Activated naive CD4-positive, alpha-beta T cell treated with anti-CD3 and anti-CD28 coated beads, Interleukin-2, amount 50 U/mL, for 72 hours (primary cell): ENCODE results near the gene MYO3B. TPM values are rescaled to one million over a fixed set of nuclear protein-coding genes. Genes with fewer than 3 reads are reported as not detected.
"Not testable (repeated sequence)": the region's sequence is repeated elsewhere in the genome, so short reads cannot be mapped to it uniquely, and the experiment has no call there.

Experiments used
- ATAC-seq, 2 donors: fragments of 150-1000 bp; cut with Tn5 transposase; 2 replicates each; pipeline ENCODE4 v1.10.0; 2021; ENCODE audit warnings: mild to moderate bottlenecking in 2 of 2, moderate library complexity in 2 of 2
- DNase-seq, 2 donors: peaks; one replicate each; pipeline ENCODE4 v3.0.0; 2021 to 2022; ENCODE audit warnings: low spot score in 2 of 2
- H3K27ac Mint-ChIP-seq, 2 donors: one replicate each; pipeline ENCODE4 v1.8.0; 2022; ENCODE audit warnings: mild to moderate bottlenecking in 2 of 2, mixed read lengths in 2 of 2
- H3K36me3 Mint-ChIP-seq, 2 donors: one replicate each; pipeline ENCODE4 v1.8.0; 2022; ENCODE audit warnings: mixed read lengths in 2 of 2
- H3K9me3 Mint-ChIP-seq, 2 donors: one replicate each; pipeline ENCODE4 v1.8.0; 2022; ENCODE audit warnings: mixed read lengths in 2 of 2
- total RNA-seq, 2 donors: library from RNA; stranded (reverse); gene quantifications; one replicate each; pipeline ENCODE4 v1.2.3, GENCODE V29; 2022

MYO3B gene
- total RNA-seq, 2 donors from 2014 or later, result 0.18 to 0.27 TPM

GRCh38 chr2:170660409-170660808 lies 482.5 kb downstream of the MYO3B start:
- H3K36me3 Mint-ChIP-seq, result no peaks in the 10 kb centered on the region
- no peaks in the 10 kb centered on the region for H3K9me3 Mint-ChIP-seq
- ATAC-seq (no peak), DNase-seq (no peak)
- no peak overlapping the region for H3K27ac Mint-ChIP-seq

- ATAC-seq (no peak), DNase-seq (no peak)
- H3K27ac Mint-ChIP-seq, result no peak overlapping the region
- no peaks in the 10 kb centered on the region for H3K9me3 Mint-ChIP-seq
- no peaks in the 10 kb centered on the region for H3K36me3 Mint-ChIP-seq
Measured at GRCh38 chr2:170665743-170666142, 487.8 kb downstream of the MYO3B start.

- Mint-ChIP-seq H3K27ac (peak overlapping the region in 1 of 2 donors; percentile 6), H3K36me3 (no peaks in the 10 kb centered on the region), H3K9me3 (no peaks in the 10 kb centered on the region)
- ATAC-seq, result no peak
- no peak for DNase-seq
Measured at GRCh38 chr2:170669909-170670308, 492.0 kb downstream of the MYO3B start.

GRCh38 chr2:170670651-170671050 lies 492.7 kb downstream of the MYO3B start:
- no peaks in the 10 kb centered on the region for H3K36me3 Mint-ChIP-seq
- H3K27ac Mint-ChIP-seq, result no peak overlapping the region
- DNase-seq (no peak), ATAC-seq (no peak)
- no peaks in the 10 kb centered on the region for H3K9me3 Mint-ChIP-seq

- no peak for DNase-seq
- Mint-ChIP-seq H3K36me3 (no peaks in the 10 kb centered on the region), H3K27ac (no peak overlapping the region)
Measured at GRCh38 chr2:170671079-170671478, 493.1 kb downstream of the MYO3B start.

GRCh38 chr2:170674282-170674681 lies 496.3 kb downstream of the MYO3B start:
- H3K36me3 Mint-ChIP-seq, ATAC-seq, DNase-seq, H3K27ac Mint-ChIP-seq, H3K9me3 Mint-ChIP-seq: not testable (repeated sequence)

More at GRCh38 chr2:170671079-170671478, 493.1 kb downstream of the MYO3B start:
- H3K9me3 Mint-ChIP-seq, result no peaks in the 10 kb centered on the region
- no peak for ATAC-seq

- no peak overlapping the region for H3K27ac Mint-ChIP-seq
- no peaks in the 10 kb centered on the region for H3K9me3 Mint-ChIP-seq
- no peak for ATAC-seq
- no peaks in the 10 kb centered on the region for H3K36me3 Mint-ChIP-seq
- DNase-seq, result no peak
Measured at GRCh38 chr2:170675701-170676100, 497.8 kb downstream of the MYO3B start.

- H3K9me3 Mint-ChIP-seq, result no peaks in the 10 kb centered on the region
Measured at GRCh38 chr2:170679607-170680079, 501.7 kb downstream of the MYO3B start.

GRCh38 chr2:170680172-170680941 lies 502.4 kb downstream of the MYO3B start:
- no peaks in the 10 kb centered on the region for H3K9me3 Mint-ChIP-seq
- no peaks in the 10 kb centered on the region for H3K36me3 Mint-ChIP-seq
- ATAC-seq (no peak), DNase-seq (no peak)
- no peak overlapping the region for H3K27ac Mint-ChIP-seq

More at GRCh38 chr2:170679607-170680079, 501.7 kb downstream of the MYO3B start:
- no peak overlapping the region for H3K27ac Mint-ChIP-seq
- ATAC-seq, result no peak
- no peak for DNase-seq
- no peaks in the 10 kb centered on the region for H3K36me3 Mint-ChIP-seq

- no peak for DNase-seq
- Mint-ChIP-seq H3K36me3 (no peaks in the 10 kb centered on the region), H3K27ac (no peak overlapping the region), H3K9me3 (no peaks in the 10 kb centered on the region)
- ATAC-seq, result no peak
Measured at GRCh38 chr2:170681311-170681710, 503.4 kb downstream of the MYO3B start.

- DNase-seq, result no peak
- Mint-ChIP-seq H3K27ac (no peak overlapping the region), H3K36me3 (no peaks in the 10 kb centered on the region), H3K9me3 (no peaks in the 10 kb centered on the region)
- no peak for ATAC-seq
Measured at GRCh38 chr2:170685591-170685990, 507.6 kb downstream of the MYO3B start.

- ATAC-seq (no peak), DNase-seq (no peak)
- Mint-ChIP-seq H3K9me3 (no peaks in the 10 kb centered on the region), H3K36me3 (no peaks in the 10 kb centered on the region), H3K27ac (no peak overlapping the region)
Measured at GRCh38 chr2:170689481-170689880, 511.5 kb downstream of the MYO3B start.

GRCh38 chr2:170690640-170691039 lies 512.7 kb downstream of the MYO3B start:
- H3K36me3 Mint-ChIP-seq, result no peaks in the 10 kb centered on the region
- no peaks in the 10 kb centered on the region for H3K9me3 Mint-ChIP-seq
- DNase-seq (no peak), ATAC-seq (no peak)
- no peak overlapping the region for H3K27ac Mint-ChIP-seq

- ATAC-seq, result no peak
- DNase-seq, result no peak
- H3K27ac Mint-ChIP-seq, result no peak overlapping the region
- no peaks in the 10 kb centered on the region for H3K36me3 Mint-ChIP-seq
- no peaks in the 10 kb centered on the region for H3K9me3 Mint-ChIP-seq
Measured at GRCh38 chr2:170694316-170694715, 516.4 kb downstream of the MYO3B start.

- DNase-seq, result no peak
- Mint-ChIP-seq H3K9me3 (no peaks in the 10 kb centered on the region), H3K27ac (no peak overlapping the region), H3K36me3 (no peaks in the 10 kb centered on the region)
- ATAC-seq, result no peak
Measured at GRCh38 chr2:170695521-170696410, 517.8 kb downstream of the MYO3B start.

- no peak for ATAC-seq
- no peak for DNase-seq
- Mint-ChIP-seq H3K9me3 (no peaks in the 10 kb centered on the region), H3K36me3 (no peaks in the 10 kb centered on the region), H3K27ac (no peak overlapping the region)
Measured at GRCh38 chr2:170696948-170697347, 519.0 kb downstream of the MYO3B start.

GRCh38 chr2:170701011-170701410 lies 523.1 kb downstream of the MYO3B start:
- no peak for DNase-seq
- ATAC-seq, result no peak
- H3K27ac Mint-ChIP-seq, result peak overlapping the region in 1 of 2 donors; percentile 24
- H3K36me3 Mint-ChIP-seq, result peaks cover 0 to 5% of the 10 kb centered on the region in 2 donors
- peaks cover 5% of the 10 kb centered on the region in 2 donors for H3K9me3 Mint-ChIP-seq
